DMS114 treated with DMSO at 0.1 percent for 48 hours (cell line): ENCODE results near the gene NUDT22.

Experiments
- DNase-seq: peaks from one replicate; lab custom pipeline; 2025; ENCODE audit not compliant: unreplicated experiment; lab: John Stamatoyannopoulos, UW

Gene NUDT22

GRCh38 chr11:64206457-64207255 is 19.4 kb upstream of the NUDT22 start, which contains the start of gene FERMT3:
Gene FERMT3, plus strand, starts transcription at chr11:64206721. Its CDS starts 644 bp downstream, at chr11:64207365.
- no peak for DNase-seq

GRCh38 chr11:64207256-64208085 is 18.6 kb upstream of the NUDT22 start:
- no peak for DNase-seq

GRCh38 chr11:64208086-64208795 is 17.8 kb upstream of the NUDT22 start:
- no peak for DNase-seq

- no peak for DNase-seq
Measured at GRCh38 chr11:64208796-64209562, 17.1 kb upstream of the NUDT22 start.

GRCh38 chr11:64209563-64209843 is 16.6 kb upstream of the NUDT22 start:
- no peak for DNase-seq

- DNase-seq, result no peak
Measured at GRCh38 chr11:64210301-64211020, 15.6 kb upstream of the NUDT22 start.

- no peak for DNase-seq
Measured at GRCh38 chr11:64211181-64211872, 14.7 kb upstream of the NUDT22 start.

GRCh38 chr11:64216879-64217278 is 9.2 kb upstream of the NUDT22 start:
- DNase-seq, result no peak

GRCh38 chr11:64218628-64219353 is 7.3 kb upstream of the NUDT22 start:
- no peak for DNase-seq

GRCh38 chr11:64219354-64219684 is 6.8 kb upstream of the NUDT22 start:
- no peak for DNase-seq

GRCh38 chr11:64219755-64220154 is 6.3 kb upstream of the NUDT22 start:
- no peak for DNase-seq

GRCh38 chr11:64220271-64220670 is 5.8 kb upstream of the NUDT22 start:
- DNase-seq, result no peak

GRCh38 chr11:64220798-64221197 is 5.3 kb upstream of the NUDT22 start:
- DNase-seq, result no peak

GRCh38 chr11:64222651-64223000 is 3.4 kb upstream of the NUDT22 start:
- DNase-seq, result no peak

GRCh38 chr11:64223001-64223651 is 2.9 kb upstream of the NUDT22 start:
- no peak for DNase-seq

GRCh38 chr11:64224151-64224890 is 1.8 kb upstream of the NUDT22 start:
- DNase-seq, result no peak

GRCh38 chr11:64224891-64225607 is 1.0 kb upstream of the NUDT22 start:
- DNase-seq, result no peak
